GM12873 (cell line): ENCODE results near the gene AMOTL1.

Experiments used
- TF ChIP-seq, protein P1 (sequence below): IDR thresholded peaks from 2 replicates; pipeline ENCODE4 v1.5.1; 2012; ENCODE audit warnings: low read depth, mild to moderate bottlenecking, moderate library complexity, low read length, control low read depth; ENCODE audit not compliant: insufficient read depth; ENCODE audit errors: missing control alignments

AMOTL1 gene

DNA sequence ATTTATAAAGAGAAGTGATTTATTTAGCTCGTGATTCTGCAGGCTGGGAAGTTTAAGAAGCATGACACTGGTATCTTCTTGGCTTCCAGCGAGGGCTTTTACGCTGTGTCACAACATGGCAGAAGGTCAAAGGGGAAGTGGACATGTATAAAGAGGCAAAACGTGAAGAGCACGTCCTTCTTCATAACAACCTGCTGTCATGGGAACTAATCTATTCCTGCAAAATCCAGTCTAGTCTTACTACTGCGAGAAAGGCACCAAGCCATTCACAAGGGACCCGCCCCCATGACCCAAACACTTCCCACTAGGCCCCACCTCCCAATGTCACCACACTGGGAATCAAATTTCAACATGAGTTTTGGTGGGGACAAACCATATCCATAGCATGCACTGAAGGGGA lies 58.3 kb downstream of the AMOTL1 start:
- TF ChIP-seq, protein P1, sequence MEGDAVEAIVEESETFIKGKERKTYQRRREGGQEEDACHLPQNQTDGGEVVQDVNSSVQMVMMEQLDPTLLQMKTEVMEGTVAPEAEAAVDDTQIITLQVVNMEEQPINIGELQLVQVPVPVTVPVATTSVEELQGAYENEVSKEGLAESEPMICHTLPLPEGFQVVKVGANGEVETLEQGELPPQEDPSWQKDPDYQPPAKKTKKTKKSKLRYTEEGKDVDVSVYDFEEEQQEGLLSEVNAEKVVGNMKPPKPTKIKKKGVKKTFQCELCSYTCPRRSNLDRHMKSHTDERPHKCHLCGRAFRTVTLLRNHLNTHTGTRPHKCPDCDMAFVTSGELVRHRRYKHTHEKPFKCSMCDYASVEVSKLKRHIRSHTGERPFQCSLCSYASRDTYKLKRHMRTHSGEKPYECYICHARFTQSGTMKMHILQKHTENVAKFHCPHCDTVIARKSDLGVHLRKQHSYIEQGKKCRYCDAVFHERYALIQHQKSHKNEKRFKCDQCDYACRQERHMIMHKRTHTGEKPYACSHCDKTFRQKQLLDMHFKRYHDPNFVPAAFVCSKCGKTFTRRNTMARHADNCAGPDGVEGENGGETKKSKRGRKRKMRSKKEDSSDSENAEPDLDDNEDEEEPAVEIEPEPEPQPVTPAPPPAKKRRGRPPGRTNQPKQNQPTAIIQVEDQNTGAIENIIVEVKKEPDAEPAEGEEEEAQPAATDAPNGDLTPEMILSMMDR, result no peak

GRCh38 chr11:94828088-94828487 lies 59.9 kb downstream of the AMOTL1 start:
- TF ChIP-seq, protein P1, result no peak

DNA sequence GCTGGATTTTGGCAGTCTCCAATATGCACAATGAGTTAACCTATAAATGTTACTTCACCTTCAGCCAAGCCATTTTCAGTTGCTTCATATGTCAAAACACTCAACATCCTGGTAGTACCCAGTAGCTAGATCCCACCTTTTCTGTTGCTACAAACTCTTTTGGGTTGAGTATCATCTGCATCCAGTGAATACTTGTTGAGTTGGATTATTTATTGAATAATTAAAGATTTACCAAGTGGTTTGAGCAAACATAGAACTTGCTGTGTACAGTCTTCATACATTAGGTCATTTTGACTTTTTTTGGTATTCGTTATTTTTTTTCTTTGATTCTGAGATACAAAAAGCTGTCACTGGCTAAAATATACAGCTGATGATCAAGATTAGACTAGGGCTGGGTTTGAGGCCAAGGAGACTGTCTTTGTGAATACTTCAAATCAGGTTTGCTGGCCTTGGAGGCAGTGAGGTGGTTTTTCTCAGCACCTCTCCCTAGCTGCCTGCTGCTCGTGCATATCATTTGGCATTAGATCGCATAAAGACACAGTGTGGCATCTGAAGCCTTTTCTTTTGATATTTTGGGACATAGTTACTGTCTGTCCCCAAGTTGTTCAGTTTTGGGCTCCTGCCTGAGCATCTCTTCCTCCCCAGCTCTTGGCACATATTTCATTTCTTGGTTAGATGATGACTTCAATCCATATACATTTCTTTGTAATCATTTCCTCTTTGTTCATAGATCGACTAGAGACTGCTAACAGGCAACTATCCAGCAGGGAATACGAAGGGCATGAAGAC lies 62.8 kb downstream of the AMOTL1 start:
- TF ChIP-seq, protein P1, result no peak

DNA sequence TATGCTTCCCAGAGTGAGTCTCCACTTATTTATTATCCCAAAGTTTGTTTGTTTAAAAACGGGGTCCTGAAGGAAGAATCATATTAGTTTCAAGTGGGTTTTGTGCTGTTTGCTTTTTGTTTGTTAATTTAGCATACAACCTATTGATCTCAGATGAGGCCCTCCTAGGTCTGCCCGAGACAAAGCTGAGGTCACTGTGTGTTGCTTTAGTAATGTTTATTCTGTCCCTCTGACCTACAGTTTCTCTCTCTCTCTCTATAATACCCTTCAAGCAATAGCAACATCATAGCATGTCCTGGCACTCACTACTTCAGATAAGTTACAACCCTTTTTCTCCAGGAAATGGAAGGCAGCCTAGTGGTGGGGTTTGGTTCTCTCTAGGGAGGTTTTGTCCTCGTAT lies 63.4 kb downstream of the AMOTL1 start:
- TF ChIP-seq, protein P1, result no peak

GRCh38 chr11:94832604-94833235 lies 64.6 kb downstream of the AMOTL1 start:
- TF ChIP-seq, protein P1, result no peak

DNA sequence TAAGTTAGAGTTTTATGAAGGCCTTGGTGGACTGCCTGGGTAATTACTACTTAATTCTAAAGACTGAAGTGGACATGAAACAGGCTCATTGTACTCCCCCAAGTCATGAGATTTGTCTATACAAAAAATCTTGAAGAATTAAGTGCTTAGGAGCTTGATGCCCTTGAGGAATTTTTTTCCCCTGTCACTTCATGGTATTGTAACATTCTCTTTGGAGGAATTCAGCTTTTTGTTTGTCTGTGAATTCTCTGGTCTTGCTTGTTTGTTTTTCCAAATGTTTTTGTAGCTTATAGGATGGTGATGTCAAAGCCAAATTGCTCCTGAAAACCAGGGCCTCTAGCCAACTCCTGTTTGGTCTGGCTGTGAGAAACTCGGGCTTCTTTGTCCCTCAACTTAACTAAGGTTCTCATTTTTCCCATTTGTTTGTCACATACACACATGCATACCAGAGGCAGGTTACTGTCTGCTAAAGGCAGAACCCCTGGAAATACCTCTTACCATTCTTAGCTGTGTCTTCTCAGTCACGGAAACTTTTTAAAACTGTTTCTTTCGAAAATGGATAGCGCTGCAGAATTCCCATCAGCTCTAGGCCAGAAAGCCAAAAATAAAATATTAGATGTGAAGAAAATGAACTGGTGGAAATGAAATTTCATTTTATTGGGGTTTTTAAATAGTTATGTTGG lies 66.9 kb downstream of the AMOTL1 start:
- TF ChIP-seq, protein P1, result no peak

GRCh38 chr11:94835594-94835927 lies 67.4 kb downstream of the AMOTL1 start:
- TF ChIP-seq, protein P1, result no peak
